ENCODE results near the gene PRKAG2. TPM values are rescaled to one million over a fixed set of nuclear protein-coding genes. Genes with fewer than 3 reads are reported as not detected.

PRKAG2 gene
- total and polyA plus RNA-seq, 2 experiments from 2014 or later, result 17.0 to 19.5 TPM

DNA sequence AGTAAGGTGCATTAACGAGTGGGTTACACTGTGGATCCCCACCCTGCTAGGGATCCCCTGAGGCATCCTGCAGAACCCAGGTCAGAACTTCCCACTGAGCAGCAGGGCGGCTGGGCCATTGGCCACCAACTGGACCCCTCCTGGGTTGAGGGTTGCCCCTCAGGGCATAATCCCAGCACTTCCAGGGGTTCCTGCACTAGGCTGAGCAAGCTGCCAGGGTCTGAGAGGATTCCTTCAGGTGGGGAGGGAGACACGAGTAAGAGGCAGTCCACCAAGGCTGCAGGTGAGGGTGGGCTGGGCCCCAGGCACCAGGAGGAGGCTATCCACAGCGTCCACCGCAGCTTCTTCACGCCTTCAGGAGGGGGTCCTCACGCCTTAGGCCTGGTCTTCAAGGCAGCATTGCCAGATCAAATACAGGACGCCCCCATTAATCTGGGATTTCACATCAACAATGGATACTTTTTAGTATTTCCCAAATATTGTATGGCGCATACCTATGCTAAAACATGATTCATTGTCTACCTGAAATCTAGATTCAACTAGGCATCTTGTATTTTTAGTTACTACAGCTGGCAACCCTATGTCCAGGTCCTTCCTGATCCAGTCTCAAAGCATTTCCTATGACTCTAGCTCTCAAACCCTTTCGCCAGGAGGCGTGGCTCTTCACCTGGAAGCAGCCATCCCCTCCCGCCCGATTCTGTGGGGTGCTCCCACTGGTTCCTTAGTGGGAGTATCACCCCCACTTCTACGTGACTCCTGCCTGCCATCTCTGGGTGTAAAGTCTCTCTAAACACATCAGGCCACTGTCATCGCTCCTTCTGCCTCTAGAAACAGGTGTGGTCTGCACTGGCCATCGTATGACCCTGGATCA is 4.1 kb downstream of the PRKAG2 start:
- Histone ChIP-seq H3K9ac (no peak overlapping the region), H3K27me3 (replicated peaks; ENCODE audit: insufficient read depth) (peaks cover 43% of the 10 kb centered on the region), H3K36me3 (ENCODE audit: low read depth) (no peaks in the 10 kb centered on the region), H2AFZ (no peak overlapping the region), H4K20me1 (ENCODE audit: insufficient read depth) (no peaks in the 10 kb centered on the region), H3F3A (ENCODE audit: insufficient read depth) (no peaks in the 10 kb centered on the region), H3K9me3 (ENCODE audit: low read depth) (no peaks in the 10 kb centered on the region), H3K4me2 (ENCODE audit: unreplicated experiment) (no peak overlapping the region), H3K9me2 (ENCODE audit: insufficient read depth) (no peaks in the 10 kb centered on the region), H3K79me2 (ENCODE audit: insufficient read depth) (no peaks in the 10 kb centered on the region), H3K27ac (no peak overlapping the region), H3K4me1 (ENCODE audit: insufficient read depth) (no peaks in the 10 kb centered on the region), H3K4me3 (no peak overlapping the region)
- WGBS, 2 experiments (ENCODE audit: low coverage in 1 of 2, low lambda C conversion rate in 2 of 2, missing lambda C conversion rate in 2 of 2), result 76 to 79% methylated on average over 16 of the region's 16 CpGs
- in situ Hi-C loops (cut with MboI), result no loop called here
- DNase-seq, result no peak
- TF ChIP-seq EZH2phosphoT487 (IDR thresholded peaks at IDR 0.05; ENCODE audit: insufficient read depth, low read depth), result no peak

DNA sequence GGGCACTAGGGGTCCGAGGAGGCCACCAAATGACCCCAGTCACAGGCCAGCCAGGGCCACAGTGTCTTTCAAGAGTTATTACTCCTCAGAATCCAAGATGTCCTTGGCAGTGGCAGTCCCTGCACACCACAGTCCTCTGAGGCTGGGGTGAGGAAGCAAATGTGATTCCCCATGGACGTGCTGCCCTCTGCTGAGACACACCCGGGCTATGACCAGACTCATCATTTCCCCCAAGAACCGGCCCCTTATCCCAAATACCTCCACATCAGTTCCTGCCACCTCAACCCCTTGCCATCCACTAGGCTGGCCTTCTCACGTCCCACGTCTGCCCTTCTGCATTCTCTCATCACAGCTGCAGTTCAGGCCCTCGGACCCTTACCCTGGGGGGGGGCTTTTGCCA is 5.0 kb downstream of the PRKAG2 start:
- in situ Hi-C loops (cut with MboI), result no loop called here
- H3K4me2 ChIP-seq (ENCODE audit: unreplicated experiment), result no peak overlapping the region
- no peaks in the 10 kb centered on the region for H3K9me3 ChIP-seq (ENCODE audit: low read depth)
- no peak overlapping the region for H3K27ac ChIP-seq
- no peaks in the 10 kb centered on the region for H3K79me2 ChIP-seq (ENCODE audit: insufficient read depth)
- no peak overlapping the region for H2AFZ ChIP-seq
- H3F3A ChIP-seq (ENCODE audit: insufficient read depth), result no peaks in the 10 kb centered on the region
- H3K9ac ChIP-seq, result no peak overlapping the region
- 38 to 42% methylated on average over 7 of the region's 7 CpGs for WGBS, 2 experiments (ENCODE audit: low coverage in 1 of 2, low lambda C conversion rate in 2 of 2, missing lambda C conversion rate in 2 of 2)
- DNase-seq, result peak; percentile 26
- H3K27me3 ChIP-seq (replicated peaks; ENCODE audit: insufficient read depth), result peaks cover 34% of the 10 kb centered on the region
- no peaks in the 10 kb centered on the region for H3K4me1 ChIP-seq (ENCODE audit: insufficient read depth)
- no peaks in the 10 kb centered on the region for H3K9me2 ChIP-seq (ENCODE audit: insufficient read depth)
- H3K4me3 ChIP-seq, result no peak overlapping the region
- TF ChIP-seq EZH2 (IDR thresholded peaks at IDR 0.05; ENCODE audit: insufficient read depth, poor library complexity, severe bottlenecking) (no peak), EZH2phosphoT487 (IDR thresholded peaks at IDR 0.05; ENCODE audit: insufficient read depth, low read depth) (no peak)
- no peaks in the 10 kb centered on the region for H4K20me1 ChIP-seq (ENCODE audit: insufficient read depth)
- H3K36me3 ChIP-seq (ENCODE audit: low read depth), result no peaks in the 10 kb centered on the region

DNA sequence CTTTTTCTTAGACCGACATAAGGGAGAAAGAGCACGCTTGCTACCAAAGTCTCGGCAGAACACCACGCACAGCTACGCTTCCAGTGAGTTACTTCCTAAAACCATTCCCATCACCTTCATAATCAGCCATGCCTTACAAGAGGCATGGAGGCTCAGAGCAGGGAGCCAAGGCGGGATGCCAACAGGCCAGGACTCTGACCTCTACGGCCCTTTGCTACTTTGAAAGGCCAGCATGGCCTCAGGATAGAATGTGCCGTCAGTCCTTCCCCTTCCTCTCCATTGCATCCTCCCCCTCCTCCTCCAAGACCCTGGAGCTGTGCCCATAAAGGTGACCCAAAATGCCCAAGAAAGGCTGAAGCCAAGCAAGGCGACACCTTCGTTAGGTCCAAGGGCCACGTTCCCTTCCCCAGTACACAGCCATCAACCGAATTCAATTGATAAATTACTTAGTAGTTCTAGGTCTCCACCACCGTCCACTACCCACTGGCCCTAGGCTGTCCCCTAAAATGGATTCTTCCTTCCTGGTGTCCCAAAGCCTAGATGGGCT is 5.7 kb downstream of the PRKAG2 start:
- in situ Hi-C loops (cut with MboI), result no loop called here
- peaks cover 28% of the 10 kb centered on the region for H3K27me3 ChIP-seq (replicated peaks; ENCODE audit: insufficient read depth)
- no peak for DNase-seq

DNA sequence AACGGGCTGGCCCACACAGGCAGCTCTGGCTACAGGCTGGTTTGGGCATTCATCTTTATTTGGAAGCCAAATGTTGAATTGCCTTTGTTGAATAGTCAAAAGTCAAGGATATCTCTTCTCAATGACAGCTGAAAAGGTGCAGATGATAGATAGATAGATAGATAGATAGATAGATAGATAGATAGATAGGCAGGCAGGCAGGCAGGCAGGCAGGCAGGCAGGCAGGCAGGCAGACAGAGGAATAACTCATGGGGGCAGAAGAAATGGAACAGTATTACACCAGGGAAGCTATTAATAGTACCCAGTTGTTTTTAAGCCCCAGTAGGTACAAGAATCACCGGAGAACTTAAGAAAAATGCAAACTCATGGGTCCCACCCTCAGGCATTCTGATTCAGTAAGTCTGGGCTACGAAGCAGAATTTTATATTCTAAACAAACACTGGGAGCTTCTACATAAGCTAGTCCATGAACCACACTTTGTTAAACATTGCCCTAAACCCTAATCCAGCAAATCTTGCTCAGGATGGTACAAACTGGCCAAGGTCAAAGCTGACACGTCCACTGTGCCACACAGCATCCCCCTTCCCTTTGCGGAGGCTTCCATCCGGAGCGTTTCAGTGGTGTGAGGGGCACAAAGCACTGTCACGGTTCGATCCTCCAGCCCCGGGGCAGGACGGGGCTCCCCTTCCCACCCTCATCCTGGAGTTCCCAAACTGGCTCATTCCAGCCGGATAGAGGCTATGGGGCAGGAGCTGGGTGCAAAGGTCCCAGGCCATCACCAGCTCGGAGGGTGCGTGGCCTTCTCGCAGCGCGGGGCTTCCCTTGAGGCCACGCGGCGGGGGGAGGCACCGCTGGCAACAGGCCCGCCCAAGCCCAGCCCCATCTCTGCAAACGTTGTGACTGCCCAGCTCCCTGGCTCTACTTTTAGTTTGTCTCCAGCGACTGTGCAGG is 6.7 kb downstream of the PRKAG2 start:
- H4K20me1 ChIP-seq (ENCODE audit: insufficient read depth), result no peaks in the 10 kb centered on the region
- no peaks in the 10 kb centered on the region for H3K9me2 ChIP-seq (ENCODE audit: insufficient read depth)
- H3K4me1 ChIP-seq (ENCODE audit: insufficient read depth), result no peaks in the 10 kb centered on the region
- no peaks in the 10 kb centered on the region for H3K79me2 ChIP-seq (ENCODE audit: insufficient read depth)
- no peak overlapping the region for H3K27ac ChIP-seq
- no peaks in the 10 kb centered on the region for H3K9me3 ChIP-seq (ENCODE audit: low read depth)
- H3K27me3 ChIP-seq (replicated peaks; ENCODE audit: insufficient read depth), result peaks cover 21% of the 10 kb centered on the region
- H3K36me3 ChIP-seq (ENCODE audit: low read depth), result no peaks in the 10 kb centered on the region
- H3F3A ChIP-seq (ENCODE audit: insufficient read depth), result no peaks in the 10 kb centered on the region
- TF ChIP-seq EZH2 (IDR thresholded peaks at IDR 0.05; ENCODE audit: insufficient read depth, poor library complexity, severe bottlenecking) (no peak), EZH2phosphoT487 (IDR thresholded peaks at IDR 0.05; ENCODE audit: insufficient read depth, low read depth) (no peak)
- WGBS, 2 experiments (ENCODE audit: low coverage in 1 of 2, low lambda C conversion rate in 2 of 2, missing lambda C conversion rate in 2 of 2), result 68 to 70% methylated on average over 23 to 24 of the region's 24 CpGs
- no peak overlapping the region for H3K9ac ChIP-seq
- in situ Hi-C loops (cut with MboI), result no loop called here
- DNase-seq, result no peak
- no peak overlapping the region for H2AFZ ChIP-seq
- H3K4me2 ChIP-seq (ENCODE audit: unreplicated experiment), result no peak overlapping the region
- no peak overlapping the region for H3K4me3 ChIP-seq

More for the DNA sequence above, 5.7 kb downstream of the PRKAG2 start:
- Histone ChIP-seq H4K20me1 (ENCODE audit: insufficient read depth) (no peaks in the 10 kb centered on the region), H3K4me1 (ENCODE audit: insufficient read depth) (no peaks in the 10 kb centered on the region), H3K79me2 (ENCODE audit: insufficient read depth) (no peaks in the 10 kb centered on the region), H3K27ac (no peak overlapping the region), H3K36me3 (ENCODE audit: low read depth) (no peaks in the 10 kb centered on the region), H3K9me3 (ENCODE audit: low read depth) (no peaks in the 10 kb centered on the region), H3K4me3 (no peak overlapping the region), H3F3A (ENCODE audit: insufficient read depth) (no peaks in the 10 kb centered on the region), H3K9me2 (ENCODE audit: insufficient read depth) (no peaks in the 10 kb centered on the region), H3K9ac (no peak overlapping the region), H2AFZ (no peak overlapping the region), H3K4me2 (ENCODE audit: unreplicated experiment) (no peak overlapping the region)
- 90% methylated on average over 13 of the region's 13 CpGs for WGBS, 2 experiments (ENCODE audit: low coverage in 1 of 2, low lambda C conversion rate in 2 of 2, missing lambda C conversion rate in 2 of 2)
- TF ChIP-seq EZH2 (IDR thresholded peaks at IDR 0.05; ENCODE audit: insufficient read depth, poor library complexity, severe bottlenecking), result no peak
- no peak for TF ChIP-seq EZH2phosphoT487 (IDR thresholded peaks at IDR 0.05; ENCODE audit: insufficient read depth, low read depth)
